ENCODE results near the gene LENG8.

DNA sequence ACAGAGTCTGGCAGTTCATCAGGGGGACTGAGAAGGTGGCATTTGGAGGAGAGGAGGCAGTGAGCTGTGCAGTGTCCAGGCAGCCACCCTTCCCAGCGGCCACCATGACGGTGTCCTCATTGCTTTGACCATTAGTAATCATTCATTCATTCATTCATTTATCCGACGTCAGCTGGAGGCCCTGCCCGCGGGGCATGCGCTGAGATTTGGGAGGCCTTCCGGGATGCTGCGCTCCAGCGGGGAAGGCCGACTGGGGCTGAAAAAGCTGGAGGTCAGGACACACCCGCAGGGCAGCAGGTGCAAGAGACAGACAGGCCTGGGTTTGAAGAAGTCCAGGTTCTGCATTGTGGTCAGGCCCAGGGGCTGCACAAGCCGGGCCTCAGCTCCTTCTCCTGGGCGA lies 24.8 kb upstream of the LENG8 start:
- TF ChIP-seq, protein P1, sequence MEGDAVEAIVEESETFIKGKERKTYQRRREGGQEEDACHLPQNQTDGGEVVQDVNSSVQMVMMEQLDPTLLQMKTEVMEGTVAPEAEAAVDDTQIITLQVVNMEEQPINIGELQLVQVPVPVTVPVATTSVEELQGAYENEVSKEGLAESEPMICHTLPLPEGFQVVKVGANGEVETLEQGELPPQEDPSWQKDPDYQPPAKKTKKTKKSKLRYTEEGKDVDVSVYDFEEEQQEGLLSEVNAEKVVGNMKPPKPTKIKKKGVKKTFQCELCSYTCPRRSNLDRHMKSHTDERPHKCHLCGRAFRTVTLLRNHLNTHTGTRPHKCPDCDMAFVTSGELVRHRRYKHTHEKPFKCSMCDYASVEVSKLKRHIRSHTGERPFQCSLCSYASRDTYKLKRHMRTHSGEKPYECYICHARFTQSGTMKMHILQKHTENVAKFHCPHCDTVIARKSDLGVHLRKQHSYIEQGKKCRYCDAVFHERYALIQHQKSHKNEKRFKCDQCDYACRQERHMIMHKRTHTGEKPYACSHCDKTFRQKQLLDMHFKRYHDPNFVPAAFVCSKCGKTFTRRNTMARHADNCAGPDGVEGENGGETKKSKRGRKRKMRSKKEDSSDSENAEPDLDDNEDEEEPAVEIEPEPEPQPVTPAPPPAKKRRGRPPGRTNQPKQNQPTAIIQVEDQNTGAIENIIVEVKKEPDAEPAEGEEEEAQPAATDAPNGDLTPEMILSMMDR (IDR thresholded peaks at IDR 0.05) = no peak
- no peak for TF ChIP-seq POLR2A (IDR thresholded peaks at IDR 0.05)

All from lower leg skin (tissue), 3 donors.